GM23248 (cell line): Measurements from ENCODE around the gene NOL4L. TPM values are rescaled to one million over a fixed set of nuclear protein-coding genes. Genes with fewer than 3 reads are reported as not detected.
A peak's percentile ranks its signal among the peaks of the same experiment; 100 is the strongest.

ENCODE experiments used
- DNase-seq: peaks from one replicate; pipeline ENCODE4 v3.0.0-alpha.2; 2015
- H2AFZ ChIP-seq: fragments of 200-600 bp; sonication (generic); 2 replicates; pipeline ENCODE4 v1.6.1; 2016; ENCODE audit warnings: antibody characterized with exemption
- H3F3A ChIP-seq: fragments of 200-600 bp; sonication (generic); 2 replicates; pipeline ENCODE4 v1.6.1; 2016; ENCODE audit warnings: mild to moderate bottlenecking, antibody characterized with exemption, mixed run types; ENCODE audit not compliant: insufficient read depth
- H3K27ac ChIP-seq: fragments of 200-600 bp; sonication (generic); 2 replicates; pipeline ENCODE4 v1.5.1; 2016; ENCODE audit warnings: mild to moderate bottlenecking
- H3K27me3 ChIP-seq: fragments of 200-600 bp; sonication (generic); replicated peaks from 2 replicates; pipeline ENCODE4 v1.6.1; 2016; ENCODE audit warnings: mild to moderate bottlenecking; ENCODE audit not compliant: insufficient read depth
- H3K36me3 ChIP-seq: fragments of 200-600 bp; sonication (generic); 2 replicates; pipeline ENCODE4 v1.6.1; 2016; ENCODE audit warnings: low read depth, mild to moderate bottlenecking
- H3K4me1 ChIP-seq: fragments of 200-600 bp; sonication (generic); 2 replicates; pipeline ENCODE4 v1.6.1; 2016; ENCODE audit warnings: mild to moderate bottlenecking; ENCODE audit not compliant: insufficient read depth
- H3K4me2 ChIP-seq: fragments of 200-600 bp; sonication (generic); one replicate; pipeline ENCODE4 v1.6.1; 2016; ENCODE audit warnings: mild to moderate bottlenecking; ENCODE audit not compliant: unreplicated experiment
- H3K4me3 ChIP-seq: fragments of 200-600 bp; sonication (generic); 2 replicates; pipeline ENCODE4 v1.5.1; 2016; ENCODE audit warnings: mild to moderate bottlenecking
- H3K79me2 ChIP-seq: fragments of 200-600 bp; sonication (generic); 2 replicates; pipeline ENCODE4 v1.6.1; 2016; ENCODE audit warnings: mild to moderate bottlenecking; ENCODE audit not compliant: insufficient read depth
- H3K9ac ChIP-seq: fragments of 200-600 bp; sonication (generic); 2 replicates; pipeline ENCODE4 v1.6.1; 2016; ENCODE audit warnings: mild to moderate bottlenecking
- H3K9me2 ChIP-seq: fragments of 200-600 bp; sonication (generic); 2 replicates; pipeline ENCODE4 v1.6.1; 2016; ENCODE audit warnings: mixed run types, mild to moderate bottlenecking, moderate library complexity; ENCODE audit not compliant: insufficient read depth
- H3K9me3 ChIP-seq: fragments of 200-600 bp; sonication (generic); one replicate; pipeline ENCODE4 v1.6.1; 2017; ENCODE audit warnings: low read depth
- H4K20me1 ChIP-seq: fragments of 200-600 bp; sonication (generic); 2 replicates; pipeline ENCODE4 v1.6.0; 2016; ENCODE audit not compliant: insufficient read depth
- EZH2 ChIP-seq: fragments of 200-600 bp; sonication (generic); IDR thresholded peaks from 2 replicates; pipeline ENCODE4 v1.6.1; 2018; ENCODE audit warnings: antibody characterized with exemption, mild to moderate bottlenecking; ENCODE audit not compliant: insufficient read depth, poor library complexity, severe bottlenecking
- EZH2phosphoT487 ChIP-seq: fragments of 200-600 bp; sonication (generic); IDR thresholded peaks from 2 replicates; pipeline ENCODE4 v1.6.1; 2018; ENCODE audit warnings: antibody characterized with exemption, moderate library complexity, mild to moderate bottlenecking, low read depth; ENCODE audit not compliant: insufficient read depth
- WGBS, 2 experiments: methylation state at CpG; one replicate each; pipeline ENCODE4 v1.1.6; 2015 to 2017; ENCODE audit warnings: low lambda C conversion rate in 2 of 2, low coverage in 1 of 2; ENCODE audit errors: missing lambda C conversion rate in 2 of 2; 5-methylcytosine and 5-hydroxymethylcytosine counted together
- in situ Hi-C: fragments of 300-500 bp; cut with MboI; formaldehyde crosslinking; loops from 2 replicates; pipeline ENCODE4 v1.15.0; 2020
- polyA plus RNA-seq: library from polyadenylated mRNA; unstranded; fragments of >200 nt; fragmentation: Nextera tagmentation; extraction: Ambion mirVana; gene quantifications from 2 replicates; pipeline ENCODE4 v1.2.1, GENCODE V29; 2016
- total RNA-seq: library from RNA; depleted of rRNA; stranded (reverse); fragments of >200 nt; shearing (Covaris generic); gene quantifications from 2 replicates; pipeline ENCODE4 v1.2.3, GENCODE V29; 2014

Gene NOL4L
- total and polyA plus RNA-seq, 2 experiments from 2014 or later, result 5.2 to 7.9 TPM

DNA sequence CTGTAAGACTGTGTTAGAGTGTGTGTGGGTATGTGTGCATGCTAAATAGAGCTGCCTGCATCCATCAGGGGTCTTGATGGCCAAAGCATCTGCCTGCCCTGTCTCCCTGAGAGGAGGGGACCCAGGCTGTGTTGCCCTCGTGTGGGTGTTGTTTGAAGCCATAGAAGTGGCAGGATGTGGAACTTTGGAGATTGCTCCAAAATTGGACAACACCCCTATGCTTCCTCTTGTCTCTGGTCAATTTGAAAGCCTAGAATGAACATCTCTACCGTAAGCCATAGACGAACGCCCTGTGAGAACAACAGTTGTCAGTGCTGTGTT is 144.4 kb downstream of the NOL4L start:
- Histone ChIP-seq H4K20me1 (no peaks in the 10 kb centered on the region), H3K27ac (0 out of 2 replicates have a peak overlapping the region, but pooled peaks have one; percentile 70), H3K9me2 (no peaks in the 10 kb centered on the region), H2AFZ (no peak overlapping the region), H3F3A (peaks cover 38% of the 10 kb centered on the region), H3K4me1 (peaks cover 13% of the 10 kb centered on the region), H3K4me3 (no peak overlapping the region), H3K36me3 (peaks cover 32% of the 10 kb centered on the region; the same call in 1 of the 2 replicates), H3K9me3 (no peaks in the 10 kb centered on the region), H3K79me2 (peaks cover 45% of the 10 kb centered on the region), H3K27me3 (no peaks in the 10 kb centered on the region), H3K4me2 (no peak overlapping the region), H3K9ac (no peak overlapping the region)
- WGBS, 2 experiments, result 96 to 97% methylated on average over 4 of the region's 4 CpGs
- DNase-seq, result no peak
- in situ Hi-C loops, result no loop called here
- no peak for TF ChIP-seq EZH2
- no peak for TF ChIP-seq EZH2phosphoT487

DNA sequence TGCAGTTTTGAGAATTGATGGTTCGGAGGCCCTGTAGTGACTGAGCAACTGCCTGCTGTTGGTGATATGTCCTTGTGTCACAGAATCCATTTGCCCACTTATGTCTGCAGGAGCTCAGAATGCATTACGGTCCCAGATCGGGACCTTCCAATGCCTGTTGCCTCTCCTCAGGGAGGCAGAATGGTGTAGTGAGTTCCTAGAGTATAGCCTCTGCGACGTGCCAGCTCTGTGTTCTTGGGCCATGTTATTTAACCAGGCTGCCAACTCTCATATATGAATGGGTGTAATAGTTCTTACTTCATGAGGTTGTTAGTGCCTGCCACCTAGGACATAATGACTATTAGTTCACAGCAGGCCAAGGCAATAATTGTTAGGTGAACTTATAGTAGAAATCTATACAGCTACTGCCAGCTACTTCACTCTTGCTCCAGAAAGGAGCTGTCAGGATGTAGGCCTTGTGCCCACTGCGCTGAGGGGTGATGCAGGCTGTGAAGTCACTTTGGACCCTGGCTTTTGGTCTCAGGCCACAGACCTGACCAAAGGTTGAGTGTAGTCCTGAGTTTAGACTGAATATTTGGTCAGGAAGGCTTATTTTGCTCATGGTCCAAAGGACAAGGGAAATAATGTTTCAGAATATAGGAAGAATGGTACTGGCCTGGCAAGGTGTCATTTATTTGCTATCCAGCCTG is 144.9 kb downstream of the NOL4L start:
- no peak overlapping the region for H3K4me3 ChIP-seq
- H3K9ac ChIP-seq, result no peak overlapping the region
- 99% methylated on average over 6 of the region's 6 CpGs for WGBS, 2 experiments
- no peak for TF ChIP-seq EZH2
- TF ChIP-seq EZH2phosphoT487, result no peak
- H3K4me2 ChIP-seq, result peak overlapping the region; percentile 16
- DNase-seq, result no peak
- in situ Hi-C loops, result no loop called here
- no peak overlapping the region for H2AFZ ChIP-seq
- H4K20me1 ChIP-seq, result no peaks in the 10 kb centered on the region
- H3K79me2 ChIP-seq, result peaks cover 41% of the 10 kb centered on the region
- no peaks in the 10 kb centered on the region for H3K9me3 ChIP-seq
- peaks cover 13% of the 10 kb centered on the region for H3K4me1 ChIP-seq
- H3K36me3 ChIP-seq, result peaks cover 36% of the 10 kb centered on the region; the same call in 1 of the 2 replicates
- H3K9me2 ChIP-seq, result no peaks in the 10 kb centered on the region
- H3F3A ChIP-seq, result peaks cover 38% of the 10 kb centered on the region
- H3K27me3 ChIP-seq, result no peaks in the 10 kb centered on the region
- peak overlapping the region; percentile 70 for H3K27ac ChIP-seq

DNA sequence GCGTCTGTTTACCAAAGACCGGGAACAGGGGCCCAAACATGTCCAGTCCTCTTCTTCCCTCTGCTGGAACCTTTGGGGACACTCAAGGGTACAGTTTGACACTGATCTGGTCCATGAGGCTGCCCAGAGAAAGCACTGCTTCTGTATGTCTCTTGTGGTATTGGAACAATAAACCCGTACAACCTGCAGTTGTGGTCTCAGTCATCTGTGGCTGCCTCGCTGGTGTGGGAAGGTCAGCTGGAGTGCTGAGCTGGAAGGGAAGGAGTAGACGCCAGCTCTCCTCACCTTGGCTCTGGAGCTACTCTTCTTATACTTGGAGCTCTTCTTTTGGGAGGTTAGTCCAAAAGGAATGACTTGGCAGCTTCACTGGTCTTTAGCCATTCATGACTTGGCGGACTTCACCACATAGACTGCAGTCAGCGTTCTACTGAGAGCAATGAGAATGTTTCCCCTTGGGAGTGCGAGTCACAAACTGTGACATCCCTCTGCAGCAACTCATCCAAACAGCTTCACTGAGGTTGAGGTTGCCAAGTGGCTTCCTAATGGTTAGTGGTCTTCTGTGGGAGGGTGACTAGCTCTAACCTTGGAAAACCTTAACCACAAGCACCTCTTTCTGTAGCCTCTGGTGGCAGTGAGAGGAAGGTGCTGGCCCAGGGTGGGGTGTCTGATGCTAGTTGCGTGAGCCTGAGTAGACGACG is 145.9 kb downstream of the NOL4L start:
- WGBS, 2 experiments, result 59 to 60% methylated on average over 11 of the region's 11 CpGs

DNA sequence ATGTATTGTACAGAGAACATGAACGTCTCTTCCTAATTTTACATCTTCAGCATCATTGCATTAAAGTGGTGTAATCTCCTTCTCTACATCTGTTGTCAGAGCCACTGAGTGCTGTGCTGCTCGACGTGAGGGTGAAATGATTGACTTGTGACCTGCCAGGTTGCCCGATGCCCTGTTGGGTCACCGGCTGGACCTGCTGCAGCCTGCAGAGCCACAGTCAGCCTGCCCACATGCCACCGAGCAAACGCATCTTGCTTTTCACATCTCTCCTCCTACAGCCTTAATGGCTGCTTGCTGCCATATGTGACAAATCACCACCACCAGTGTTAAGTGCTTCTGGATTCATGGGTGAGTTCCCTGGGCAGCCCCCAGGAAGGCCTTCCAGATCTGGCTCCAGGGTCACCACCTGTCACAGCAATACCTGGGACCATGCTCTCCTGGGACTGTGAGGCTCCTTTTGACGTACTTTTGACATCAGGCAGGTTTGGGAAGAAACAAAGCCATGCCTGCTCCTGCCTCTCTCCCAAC is 146.7 kb downstream of the NOL4L start:
- H3F3A ChIP-seq, result peaks cover 29% of the 10 kb centered on the region
- no peaks in the 10 kb centered on the region for H3K9me3 ChIP-seq
- H4K20me1 ChIP-seq, result no peaks in the 10 kb centered on the region
- H2AFZ ChIP-seq, result no peak overlapping the region
- DNase-seq, result no peak
- H3K9me2 ChIP-seq, result no peaks in the 10 kb centered on the region
- H3K9ac ChIP-seq, result peak overlapping the region; percentile 40; the same call in 1 of the 2 replicates
- H3K4me2 ChIP-seq, result no peak overlapping the region
- H3K36me3 ChIP-seq, result peaks cover 48% of the 10 kb centered on the region
- no peaks in the 10 kb centered on the region for H3K27me3 ChIP-seq
- H3K4me3 ChIP-seq, result no peak overlapping the region
- in situ Hi-C loops, result no loop called here
- peak overlapping the region; percentile 70 for H3K27ac ChIP-seq
- H3K4me1 ChIP-seq, result peaks cover 13% of the 10 kb centered on the region
- no peak for TF ChIP-seq EZH2phosphoT487
- no peak for TF ChIP-seq EZH2
- 94 to 98% methylated on average over 8 of the region's 8 CpGs for WGBS, 2 experiments
- peaks cover 34% of the 10 kb centered on the region for H3K79me2 ChIP-seq

More for the DNA sequence above, 145.9 kb downstream of the NOL4L start:
- Histone ChIP-seq H3K9me3 (no peaks in the 10 kb centered on the region), H3K79me2 (peaks cover 41% of the 10 kb centered on the region), H3K4me1 (peaks cover 13% of the 10 kb centered on the region), H3K9me2 (no peaks in the 10 kb centered on the region), H3K36me3 (peaks cover 43% of the 10 kb centered on the region), H3K9ac (peak overlapping the region; percentile 40; the same call in 1 of the 2 replicates), H3K27me3 (no peaks in the 10 kb centered on the region), H2AFZ (no peak overlapping the region), H3K27ac (peak overlapping the region; percentile 70), H3K4me3 (no peak overlapping the region), H3F3A (peaks cover 35% of the 10 kb centered on the region), H4K20me1 (no peaks in the 10 kb centered on the region), H3K4me2 (peak overlapping the region; percentile 16)
- no peak for TF ChIP-seq EZH2
- TF ChIP-seq EZH2phosphoT487, result 0 out of 2 replicates have a peak, but pooled peaks have one; percentile 31
- DNase-seq, result peak; percentile 96
- in situ Hi-C loops, result no loop called here
